ENCODE results near the gene H6PD.

GRCh38 chr1:9271283-9271682 lies 36.7 kb downstream of the H6PD start:
- TF ChIP-seq CTCF (IDR thresholded peaks at IDR 0.05; ENCODE audit: insufficient read depth, low read length) = no peak
- no peak for TF ChIP-seq POLR2AphosphoS5 (IDR thresholded peaks at IDR 0.05; ENCODE audit: low read depth)
- no peak for TF ChIP-seq REST (IDR thresholded peaks at IDR 0.05; ENCODE audit: insufficient replicate concordance, low read depth)
- no peak for TF ChIP-seq GABPA (IDR thresholded peaks at IDR 0.05; ENCODE audit: low read depth)
- TF ChIP-seq SPI1 (IDR thresholded peaks at IDR 0.05; ENCODE audit: borderline replicate concordance, low read depth) = no peak
